NCI-H1694 (cell line): ENCODE data around the gene PRKAG2.

Experiments
- DNase-seq: peaks from one replicate; lab custom pipeline; 2025; lab: John Stamatoyannopoulos, UW

The PRKAG2 gene

DNA sequence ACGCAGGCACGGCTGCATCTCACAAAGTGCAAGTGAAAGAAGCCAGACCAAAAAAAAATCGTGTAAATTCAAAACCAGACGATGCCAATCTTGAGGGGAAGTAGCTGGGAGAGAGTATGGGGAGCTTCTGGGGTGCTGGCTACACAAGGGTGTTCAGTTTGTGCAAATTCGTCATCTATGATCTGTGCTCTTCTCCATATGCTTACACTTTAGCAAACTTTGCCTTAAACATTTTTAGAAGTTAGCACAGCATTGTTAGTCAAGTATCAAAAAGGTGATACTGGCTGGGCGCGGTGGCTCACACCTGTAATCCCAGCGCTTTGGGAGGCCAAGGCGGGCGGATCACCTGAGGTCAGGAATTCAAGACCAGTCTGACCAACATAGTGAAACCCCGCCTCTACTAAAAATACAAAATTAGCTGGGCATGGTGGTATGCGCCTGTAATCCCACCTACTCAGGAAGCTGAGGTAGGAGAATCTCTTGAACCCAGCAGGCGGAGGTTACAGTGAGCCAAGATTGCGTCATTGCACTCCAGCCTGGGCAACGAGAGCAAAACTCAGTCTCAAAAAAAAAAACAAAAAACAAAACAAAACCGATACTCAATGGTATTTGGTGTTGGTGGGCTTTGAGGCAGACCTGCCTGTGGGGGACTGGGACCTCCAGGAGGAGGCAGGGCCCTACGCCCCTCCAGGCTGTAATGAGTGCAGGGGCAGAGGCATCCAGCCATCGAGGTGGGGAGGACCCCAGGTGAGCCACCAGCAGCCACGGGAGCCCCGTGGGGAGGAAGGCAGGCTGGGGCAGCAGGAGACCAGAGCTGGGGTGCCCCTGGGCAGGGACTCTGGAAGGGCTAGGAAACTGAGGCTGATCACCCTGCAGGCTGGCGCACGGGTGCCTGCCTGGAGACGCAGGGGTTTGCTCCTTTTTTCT lies 150.0 kb downstream of the PRKAG2 start:
- DNase-seq = no peak

DNA sequence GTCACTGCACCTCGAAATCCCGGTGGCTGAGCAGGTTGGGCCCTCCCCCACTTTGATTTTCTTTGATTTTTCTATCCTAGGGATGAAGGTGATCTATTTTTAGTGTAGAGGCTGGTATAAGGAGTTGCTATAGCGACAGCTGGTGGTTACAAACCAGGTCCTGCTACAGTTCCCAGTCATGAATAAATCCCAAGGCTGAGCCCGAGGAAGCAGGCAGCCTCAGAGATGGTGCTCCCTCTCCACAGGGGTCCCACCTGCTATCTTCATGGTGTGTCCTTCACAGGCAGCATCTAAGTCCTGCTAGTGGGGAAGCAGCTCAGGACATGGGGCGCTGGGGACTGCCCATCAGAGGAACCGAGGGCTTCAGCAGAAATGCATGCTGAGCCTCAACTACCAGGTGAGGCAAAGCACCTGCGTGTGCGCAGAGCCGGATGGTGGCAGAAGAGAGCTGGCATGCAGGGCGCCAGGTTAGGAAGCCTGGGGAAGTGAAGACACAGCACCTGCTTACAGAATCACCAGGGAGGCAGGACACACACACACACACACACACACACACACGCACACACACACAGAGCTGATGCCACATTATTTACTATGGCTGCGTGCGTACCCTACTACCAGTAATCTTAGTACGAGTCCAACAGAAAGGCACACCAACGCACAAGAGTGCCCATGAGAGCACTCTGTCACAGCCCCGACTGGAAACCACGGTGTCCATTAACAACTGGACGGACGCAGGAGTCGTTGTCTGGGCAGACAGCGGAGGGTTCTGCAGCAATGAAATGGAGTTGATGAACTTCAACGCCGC lies 150.9 kb downstream of the PRKAG2 start:
- DNase-seq = no peak

DNA sequence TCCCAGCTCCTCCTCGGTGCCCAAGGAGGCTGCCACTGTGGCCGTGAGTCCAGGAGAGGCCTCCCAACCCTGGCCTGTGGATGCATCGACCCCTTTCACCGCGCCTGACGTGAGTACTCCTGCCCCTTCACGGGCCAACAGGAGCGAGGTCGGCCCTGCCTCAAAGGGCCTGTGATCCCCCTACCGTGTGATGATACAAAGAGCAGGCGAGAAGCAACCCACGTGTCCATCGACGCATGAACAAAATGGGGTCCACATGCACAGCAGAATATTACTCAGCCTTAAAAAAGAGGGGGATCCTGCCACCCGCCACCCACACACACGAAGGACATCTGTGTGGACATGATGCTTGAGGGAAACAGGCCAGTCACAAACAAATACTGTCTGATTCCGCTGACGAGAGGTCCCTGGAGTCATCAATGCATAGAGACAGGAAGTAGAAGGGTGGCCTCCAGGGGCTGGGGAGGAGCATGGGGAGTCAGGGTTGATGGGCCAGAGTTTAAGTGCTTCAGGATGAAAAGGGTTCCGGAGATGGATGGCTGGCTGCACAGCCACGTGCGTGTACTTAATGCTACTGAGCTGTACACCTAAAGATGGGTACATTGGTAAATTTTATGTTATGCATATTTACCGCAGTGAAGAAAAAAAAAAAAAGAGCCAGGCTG lies 151.9 kb downstream of the PRKAG2 start:
- no peak for DNase-seq

DNA sequence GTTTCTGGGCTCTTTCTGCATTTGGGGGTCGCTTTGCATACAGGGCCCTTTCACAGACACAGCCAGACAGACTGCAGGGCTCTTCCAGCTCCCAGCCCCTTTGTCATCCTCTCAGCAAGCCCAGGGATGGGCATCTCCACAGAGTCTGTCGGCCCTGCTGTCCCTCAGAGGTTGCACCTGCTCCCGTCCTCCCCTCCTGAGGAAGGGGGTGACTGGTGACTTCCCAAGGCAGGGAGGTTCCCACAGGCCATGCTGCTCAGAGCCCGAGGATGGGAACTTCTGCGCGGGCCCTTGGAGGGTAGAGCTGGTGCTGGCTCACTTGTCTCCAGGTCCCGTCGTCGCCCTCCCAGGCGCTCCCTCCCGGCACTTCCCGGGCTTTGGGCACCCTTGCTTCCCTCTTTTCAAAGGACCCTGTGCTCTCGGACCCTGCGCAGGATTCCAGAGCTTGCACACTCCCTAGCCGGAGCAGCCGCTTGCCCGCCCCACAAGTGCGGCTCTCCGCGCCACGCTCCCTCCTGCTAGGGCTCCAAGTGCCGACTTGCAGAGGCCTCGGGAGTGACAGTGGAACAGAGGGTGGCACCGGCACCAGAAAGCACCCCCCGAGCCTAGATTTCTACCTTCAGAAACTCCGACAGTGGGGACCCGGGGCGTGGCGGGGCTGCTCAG lies 152.5 kb downstream of the PRKAG2 start:
- no peak for DNase-seq

DNA sequence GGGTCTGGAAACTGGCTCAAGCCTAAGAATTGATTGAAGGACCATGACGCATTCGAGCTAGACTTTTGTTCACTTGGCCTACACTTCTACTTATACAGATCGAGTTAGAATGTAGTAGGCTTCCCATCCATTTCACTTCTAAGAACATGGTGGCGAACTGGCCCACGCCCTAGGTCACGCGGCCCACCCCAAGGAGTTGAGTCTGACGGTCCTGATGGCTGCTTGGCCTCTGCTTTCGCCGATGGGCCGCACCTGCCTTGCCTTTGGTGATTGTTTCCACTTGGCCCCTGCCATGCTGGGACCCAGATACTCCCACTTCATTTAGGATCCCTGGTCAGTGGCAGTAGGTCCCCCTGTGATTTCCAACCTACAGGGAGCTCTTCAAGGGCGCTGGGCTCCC lies 153.6 kb downstream of the PRKAG2 start:
- no peak for DNase-seq

DNA sequence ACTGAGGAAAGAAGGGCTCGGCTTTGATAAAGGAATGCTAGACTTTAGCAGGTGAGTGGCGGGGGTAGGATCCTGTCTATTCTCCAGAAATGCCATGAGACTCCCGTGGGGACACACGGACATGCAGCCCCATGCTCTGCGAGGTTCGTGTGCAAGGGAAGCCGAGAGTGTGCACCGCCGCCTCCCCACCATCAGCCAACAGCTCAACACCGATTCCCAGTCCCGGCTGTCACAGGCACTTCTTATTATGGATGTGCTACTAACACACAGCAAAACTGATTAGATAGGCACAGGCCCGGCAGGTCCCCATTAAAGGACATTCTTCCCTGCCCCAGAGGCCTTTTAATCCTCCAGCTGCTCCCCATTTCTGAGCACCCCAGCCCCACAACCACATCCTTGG lies 154.4 kb downstream of the PRKAG2 start:
- DNase-seq = no peak

DNA sequence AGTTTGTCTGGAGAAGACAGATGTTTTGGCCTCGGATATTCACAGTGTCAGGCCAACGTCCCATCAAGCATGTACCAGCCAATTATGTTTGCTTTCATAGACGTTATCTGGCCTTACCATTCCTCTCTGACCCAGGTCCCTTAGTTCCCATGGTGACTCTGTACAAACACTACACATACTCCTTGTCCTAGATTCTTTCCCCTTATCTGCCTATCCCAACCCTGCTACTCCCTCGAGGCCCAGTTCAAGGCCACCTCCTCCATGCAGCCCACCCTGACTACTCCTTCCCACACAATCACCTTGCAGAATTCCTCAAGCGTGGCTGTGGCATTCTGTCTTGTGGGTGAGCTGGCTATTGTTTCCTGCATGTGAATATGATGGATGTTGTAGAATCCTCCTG lies 155.2 kb downstream of the PRKAG2 start:
- no peak for DNase-seq

DNA sequence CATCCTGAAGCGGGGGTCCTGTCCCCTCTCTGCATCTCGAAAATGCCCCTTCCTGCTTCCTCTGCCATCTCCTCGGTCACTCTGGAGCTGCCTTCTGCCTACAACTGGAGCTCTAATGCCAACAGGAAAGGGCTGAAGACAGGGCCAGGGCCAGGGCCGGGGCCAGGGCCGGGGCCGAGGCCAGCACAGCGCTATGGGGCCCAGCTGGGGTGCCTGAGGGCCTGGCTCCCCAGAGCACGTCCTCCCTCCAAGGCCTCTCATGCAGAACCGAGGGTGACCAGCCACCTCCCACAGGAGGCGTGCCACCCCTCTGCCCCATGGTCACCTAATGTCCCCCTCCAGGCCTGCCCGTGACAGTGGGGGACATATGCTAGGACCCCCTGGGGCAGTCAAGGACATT lies 155.7 kb downstream of the PRKAG2 start:
- no peak for DNase-seq

DNA sequence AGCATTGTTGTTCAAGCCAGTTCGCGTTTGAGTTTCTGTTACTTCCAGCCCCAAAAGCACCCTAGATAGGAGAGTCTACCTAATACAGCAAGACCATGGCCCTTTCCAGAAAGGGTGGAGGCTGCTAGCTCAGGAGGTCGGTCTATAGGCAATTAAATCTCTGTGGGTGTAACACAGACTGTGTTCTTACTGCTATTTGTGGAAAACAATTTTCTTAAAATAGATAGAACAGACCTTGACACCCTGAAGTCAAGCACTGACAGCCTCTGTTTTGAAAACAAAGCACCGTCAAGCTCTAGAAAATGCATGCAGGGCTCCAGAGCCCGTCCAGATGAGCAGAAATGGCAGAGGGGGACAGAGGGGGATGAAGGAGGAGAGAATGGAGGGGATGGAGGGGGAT lies 156.6 kb downstream of the PRKAG2 start:
- no peak for DNase-seq

DNA sequence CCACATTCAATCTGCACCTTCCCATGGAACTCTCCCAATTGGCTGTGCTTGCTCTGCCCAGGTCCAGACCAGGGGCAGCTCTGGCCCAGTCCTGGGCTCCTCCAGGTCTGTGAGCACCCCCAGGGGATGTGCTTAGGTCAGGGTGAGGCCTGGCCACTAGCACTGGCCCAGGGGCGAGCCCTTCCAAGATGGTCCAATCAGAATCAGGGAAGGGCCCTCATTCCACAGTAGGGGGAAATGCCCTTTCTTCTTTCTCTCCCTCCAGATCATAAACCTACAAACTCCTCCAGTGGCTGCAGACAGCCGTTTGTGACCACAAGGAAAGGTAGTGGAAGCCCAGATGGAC lies 157.0 kb downstream of the PRKAG2 start:
- DNase-seq = no peak

DNA sequence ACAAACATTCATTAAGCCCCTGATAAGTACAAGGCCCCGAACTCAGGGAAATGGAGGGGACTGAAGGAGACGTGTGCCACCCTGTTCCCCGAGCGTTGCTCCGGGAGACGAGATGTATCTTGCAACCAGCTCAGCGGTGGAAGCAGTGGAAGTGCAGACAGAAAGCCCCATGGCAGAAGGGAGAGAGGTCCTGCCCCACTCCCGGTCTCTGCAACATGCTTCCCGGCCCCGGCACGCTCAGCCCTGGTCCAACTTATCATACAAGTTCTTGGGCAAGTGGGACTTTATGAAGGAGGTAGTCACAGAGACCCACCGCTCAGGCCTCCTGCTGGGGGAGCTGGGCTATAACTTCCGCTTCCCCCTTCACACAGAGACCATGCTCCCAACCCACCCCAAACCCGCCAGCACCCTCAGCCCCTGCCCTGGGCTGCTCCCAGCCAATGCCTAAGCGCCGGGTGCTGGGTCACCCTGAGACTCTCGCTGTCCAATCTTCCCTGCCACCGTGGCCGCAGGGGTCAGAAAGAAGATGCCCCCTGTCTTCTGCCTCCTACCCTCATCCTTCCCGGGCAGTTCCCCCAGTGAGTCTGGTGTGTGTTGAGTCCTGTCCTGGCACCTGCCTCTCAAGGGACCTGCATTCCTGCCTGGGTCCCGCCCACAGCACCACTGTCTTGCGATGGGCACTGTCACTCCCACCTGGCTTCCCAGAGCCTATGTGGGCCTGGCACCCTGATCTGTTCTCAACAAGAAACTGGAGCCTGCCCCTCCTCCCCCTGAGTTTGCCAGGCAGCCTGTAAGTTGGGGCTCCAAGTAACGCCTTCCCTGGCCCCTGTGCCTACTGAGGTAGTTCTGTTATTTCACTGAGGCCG lies 157.7 kb downstream of the PRKAG2 start:
- DNase-seq = no peak

DNA sequence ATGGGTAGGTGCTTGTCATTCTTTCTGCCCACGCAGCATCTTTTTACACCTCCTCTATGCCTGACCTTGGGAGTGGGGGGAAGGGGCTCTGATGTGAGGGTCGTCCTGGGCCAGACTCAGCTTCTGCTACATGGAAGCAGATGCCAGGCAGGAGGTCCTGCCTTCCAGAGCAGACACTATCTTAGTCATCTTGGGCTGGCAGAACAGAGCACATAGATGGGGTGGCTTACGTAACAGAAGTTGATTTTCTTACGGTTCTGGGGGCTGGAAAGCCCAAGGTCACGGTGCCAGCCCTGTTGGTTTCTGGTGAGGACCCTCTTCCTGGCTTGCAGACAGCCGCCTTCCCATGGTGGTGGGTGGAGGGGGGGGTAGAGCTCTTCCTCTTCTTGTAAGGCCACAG lies 159.0 kb downstream of the PRKAG2 start:
- no peak for DNase-seq

DNA sequence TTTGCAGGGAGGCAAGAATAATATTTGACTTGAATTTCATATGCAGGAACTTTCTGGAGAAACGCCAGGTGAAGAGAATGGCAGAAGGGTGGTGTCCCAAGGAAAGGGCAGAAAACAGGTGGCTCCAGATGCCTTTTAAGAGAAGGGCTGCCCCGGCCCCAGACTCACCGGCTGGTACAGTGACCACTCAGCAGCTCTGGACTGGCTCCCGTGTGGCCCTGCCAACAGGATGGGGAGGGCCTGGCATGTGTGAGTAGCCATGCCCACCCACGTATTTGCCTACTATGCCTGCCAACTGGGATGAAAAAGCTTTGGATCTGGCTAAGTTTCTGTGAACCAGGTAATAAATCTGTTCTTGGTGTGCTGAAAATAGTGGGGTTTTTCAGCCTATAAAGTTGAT lies 159.5 kb downstream of the PRKAG2 start:
- no peak for DNase-seq

DNA sequence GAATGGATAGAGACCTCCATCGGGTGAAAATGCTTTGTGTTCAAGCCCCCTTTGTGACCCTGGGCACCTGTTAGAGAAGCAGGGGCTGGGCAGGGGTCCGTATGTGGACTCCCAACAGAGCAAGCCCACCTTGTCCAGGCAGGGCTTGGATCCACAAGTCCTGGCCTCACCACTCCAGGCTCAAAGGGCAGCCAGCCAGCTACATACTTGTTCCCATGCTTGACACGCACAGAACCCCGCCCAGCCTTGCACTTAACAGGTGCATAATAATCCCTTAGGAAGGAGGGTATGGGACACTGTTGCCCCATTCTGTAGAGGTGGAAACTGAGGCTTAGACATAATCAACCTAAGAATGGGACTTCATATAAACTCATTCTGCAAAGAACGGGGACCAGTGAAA lies 160.6 kb downstream of the PRKAG2 start:
- no peak for DNase-seq

DNA sequence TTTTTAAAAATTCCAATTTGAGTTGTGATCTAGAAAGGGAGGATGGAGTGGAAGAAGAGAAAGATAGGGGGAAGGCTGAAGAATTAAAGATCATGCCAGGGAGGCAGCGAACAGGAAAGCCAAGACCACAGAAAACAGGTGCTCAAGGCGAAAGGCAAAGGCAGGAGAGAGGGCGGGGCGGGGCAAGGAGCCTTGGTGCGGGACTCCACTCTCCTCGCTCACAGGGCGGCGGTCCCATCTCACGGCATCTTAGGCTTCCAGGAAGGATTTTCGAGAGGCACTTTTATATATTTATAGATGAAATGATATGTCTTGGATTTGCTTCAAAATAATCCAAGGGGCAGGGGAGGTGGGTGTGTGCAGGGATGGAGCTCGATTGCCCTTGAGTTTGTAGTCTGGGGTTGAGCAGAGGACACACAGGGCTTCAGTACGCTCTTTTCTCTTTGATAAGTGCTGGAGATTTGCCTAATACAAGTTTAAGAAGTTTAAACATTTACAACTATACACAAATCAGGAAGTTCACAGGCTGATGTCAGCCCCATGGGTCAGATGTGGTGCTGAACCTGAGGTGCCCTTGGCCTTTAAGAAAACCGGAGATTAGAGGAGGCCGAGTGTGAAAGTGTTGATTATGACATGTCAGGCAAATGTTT lies 161.1 kb downstream of the PRKAG2 start:
- DNase-seq = no peak

DNA sequence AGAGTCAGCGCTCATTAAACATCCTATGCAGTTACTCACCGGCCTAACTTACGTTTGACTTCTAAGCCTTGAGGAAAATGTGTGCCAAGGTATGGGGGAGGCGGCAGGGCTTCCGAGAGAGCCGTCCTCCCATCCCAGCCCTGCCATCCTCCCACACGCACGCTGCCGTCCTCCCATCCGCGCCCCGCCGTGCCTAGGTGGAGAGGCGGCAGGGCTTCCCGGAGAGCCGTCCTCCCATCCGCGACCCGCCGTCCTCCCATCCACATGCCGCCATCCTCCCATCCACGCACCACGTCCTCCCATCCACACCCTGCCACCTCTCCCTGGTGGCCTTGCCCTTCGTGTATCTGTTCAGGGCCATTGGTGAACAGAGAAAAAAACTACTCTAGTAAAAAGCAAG lies 162.7 kb downstream of the PRKAG2 start:
- DNase-seq = no peak

DNA sequence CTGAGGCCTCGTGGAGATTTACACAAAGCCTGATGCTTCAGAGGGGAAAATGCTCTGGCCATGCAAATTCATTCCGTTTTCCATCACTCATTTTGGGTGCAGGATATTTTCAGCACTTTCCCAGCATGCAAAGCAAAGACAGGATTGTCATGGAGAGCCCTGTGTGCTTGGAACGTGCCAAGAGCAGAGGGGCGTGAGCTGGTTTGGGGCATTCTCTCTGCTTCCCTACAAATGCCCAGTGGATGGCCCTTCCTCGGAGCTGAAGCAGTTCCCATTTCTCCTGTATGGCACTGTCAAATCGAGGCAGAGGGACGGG lies 164.1 kb downstream of the PRKAG2 start:
- DNase-seq = no peak

DNA sequence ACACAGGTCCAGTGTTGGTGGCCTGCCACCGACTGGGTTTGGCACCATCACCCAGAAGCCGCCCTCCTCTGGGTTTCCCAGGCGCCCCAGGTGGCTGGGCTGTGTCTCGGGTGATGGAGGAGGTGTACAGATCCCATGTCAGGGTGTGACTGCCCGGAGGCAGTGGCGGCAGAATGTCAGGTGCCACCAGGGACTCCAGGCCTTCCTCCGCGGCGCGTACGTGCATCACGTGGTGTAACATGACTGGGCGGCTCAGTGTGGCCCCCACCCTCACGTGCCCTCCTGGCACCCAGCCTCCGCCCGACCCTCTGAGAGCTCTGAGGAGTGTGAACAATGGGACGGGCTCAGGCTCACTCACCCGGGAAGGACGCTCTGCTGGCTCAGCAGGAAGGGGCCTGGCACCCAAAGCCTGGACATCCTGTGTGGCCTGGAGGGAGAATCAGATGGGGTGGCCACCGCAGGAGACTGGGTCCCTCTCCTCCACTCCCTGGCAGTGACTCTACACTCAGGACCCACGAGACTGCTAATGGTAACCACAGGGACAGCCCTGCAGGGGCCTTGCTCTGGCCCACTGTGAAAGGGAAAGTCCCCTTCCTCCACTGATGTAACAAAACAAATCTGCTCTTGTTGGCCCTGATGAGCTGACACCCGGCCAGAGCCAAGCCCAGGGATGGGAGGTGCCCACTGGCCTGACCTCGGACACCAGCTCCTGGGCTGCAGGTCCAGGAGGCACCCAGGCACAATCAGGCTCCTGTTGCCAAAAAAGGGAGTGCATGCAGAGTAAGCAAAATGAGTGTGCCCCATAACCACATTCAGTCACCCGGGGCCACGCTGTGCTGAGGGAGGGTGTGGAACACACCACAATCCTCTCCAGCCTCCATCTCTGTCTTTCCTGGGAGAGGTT lies 164.8 kb downstream of the PRKAG2 start:
- DNase-seq = no peak

DNA sequence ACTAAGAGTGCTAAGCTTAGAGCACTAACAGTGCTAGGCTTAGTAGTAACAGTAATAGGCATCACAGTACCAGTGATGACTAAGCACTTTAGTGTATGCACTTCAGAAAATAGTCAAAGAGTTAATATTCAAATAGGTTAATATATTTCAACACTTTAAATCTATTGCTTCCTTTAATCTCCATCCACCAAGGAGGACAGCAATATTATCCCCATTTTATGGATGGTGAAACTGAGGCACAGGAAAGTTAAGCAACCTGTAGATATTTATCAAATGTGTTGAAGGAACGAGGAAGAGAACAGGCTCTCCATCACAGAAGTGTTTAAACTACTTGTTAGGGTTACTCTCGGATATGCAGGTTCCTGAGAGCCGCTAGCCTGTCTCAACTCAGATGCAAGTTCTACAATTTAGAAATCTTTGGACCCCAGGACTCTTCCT lies 165.5 kb downstream of the PRKAG2 start:
- no peak for DNase-seq
